Skeletal muscle tissue (tissue), 4 donors: Measurements from ENCODE around the gene ADGRB3. TPM values are rescaled to one million over a fixed set of nuclear protein-coding genes. Genes with fewer than 3 reads are reported as not detected.
"Not testable (repeated sequence)": the region's sequence is repeated elsewhere in the genome, so short reads cannot be mapped to it uniquely, and the experiment has no call there.

Experiments used
- H3K27ac ChIP-seq: one replicate; pipeline ENCODE4 v1.7.0; 2013; ENCODE audit warnings: mild to moderate bottlenecking, low read depth, low read length, inconsistent platforms
- H3K27me3 ChIP-seq, 3 donors: one replicate each; pipeline ENCODE4 v1.7.0; 2013; ENCODE audit warnings: low read length in 3 of 3; ENCODE audit not compliant: control insufficient read depth in 3 of 3, insufficient read depth in 3 of 3
- H3K36me3 ChIP-seq, 3 donors: one replicate each; pipeline ENCODE4 v1.7.0; 2013; ENCODE audit warnings: low read length in 3 of 3; ENCODE audit not compliant: control insufficient read depth in 3 of 3, insufficient read depth in 3 of 3
- H3K4me1 ChIP-seq, 3 donors: one replicate each; pipeline ENCODE4 v1.7.0; 2013; ENCODE audit warnings: low read length in 3 of 3, mild to moderate bottlenecking in 3 of 3; ENCODE audit not compliant: control insufficient read depth in 3 of 3, insufficient read depth in 3 of 3
- H3K4me3 ChIP-seq, 3 donors: one replicate each; pipeline ENCODE4 v1.7.0; 2013; ENCODE audit warnings: low read length in 3 of 3
- H3K9ac ChIP-seq, 3 donors: one replicate each; pipeline ENCODE4 v1.7.0; 2013; ENCODE audit warnings: low read length in 3 of 3, mild to moderate bottlenecking in 3 of 3, moderate library complexity in 2 of 3, low read depth in 1 of 3
- H3K9me3 ChIP-seq, 3 donors: one replicate each; pipeline ENCODE4 v1.7.0; 2013; ENCODE audit warnings: low read length in 3 of 3; ENCODE audit not compliant: control insufficient read depth in 3 of 3
- total RNA-seq: library from RNA; depleted of rRNA; stranded (reverse); fragments of >200 nt; gene quantifications from one replicate; pipeline ENCODE4 v1.2.3, GENCODE V29; 2014
- donor health status: Osteomylitis.

The ADGRB3 gene
- total RNA-seq, 1 donor from 2014 or later: 3.1 TPM

GRCh38 chr6:69105288-69105687 is 470.2 kb downstream of the ADGRB3 start:
- Histone ChIP-seq H3K9ac (no peak overlapping the region), H3K4me3 (no peak overlapping the region), H3K27ac (no peak overlapping the region), H3K4me1 (no peaks in the 10 kb centered on the region), H3K9me3 (no peaks in the 10 kb centered on the region), H3K36me3 (no peaks in the 10 kb centered on the region), H3K27me3 (no peaks in the 10 kb centered on the region)

- Histone ChIP-seq H3K27me3 (no peaks in the 10 kb centered on the region), H3K9ac (no peak overlapping the region), H3K4me1 (no peaks in the 10 kb centered on the region), H3K9me3 (no peaks in the 10 kb centered on the region), H3K36me3 (no peaks in the 10 kb centered on the region), H3K27ac (no peak overlapping the region), H3K4me3 (no peak overlapping the region)
These were observed 471.4 kb downstream of the ADGRB3 start for GRCh38 chr6:69106511-69106910.

- Histone ChIP-seq H3K9ac (no peak overlapping the region), H3K36me3 (no peaks in the 10 kb centered on the region), H3K27me3 (no peaks in the 10 kb centered on the region), H3K4me1 (no peaks in the 10 kb centered on the region), H3K4me3 (no peak overlapping the region), H3K9me3 (no peaks in the 10 kb centered on the region), H3K27ac (no peak overlapping the region)
These were observed 476.2 kb downstream of the ADGRB3 start for GRCh38 chr6:69111301-69111700.

GRCh38 chr6:69116658-69117057 is 481.6 kb downstream of the ADGRB3 start:
- Histone ChIP-seq H3K9ac (no peak overlapping the region), H3K9me3 (no peaks in the 10 kb centered on the region), H3K4me3 (no peak overlapping the region), H3K36me3 (no peaks in the 10 kb centered on the region), H3K27ac (no peak overlapping the region), H3K27me3 (no peaks in the 10 kb centered on the region), H3K4me1 (no peaks in the 10 kb centered on the region)

- H3K9ac ChIP-seq, H3K4me3 ChIP-seq, H3K27ac ChIP-seq, H3K9me3 ChIP-seq, H3K36me3 ChIP-seq, H3K4me1 ChIP-seq, H3K27me3 ChIP-seq: not testable (repeated sequence)
These were observed 486.7 kb downstream of the ADGRB3 start for GRCh38 chr6:69121461-69122406.

GRCh38 chr6:69122407-69122773 is 487.3 kb downstream of the ADGRB3 start:
- no peak overlapping the region for H3K27ac ChIP-seq
- H3K36me3 ChIP-seq: no peaks in the 10 kb centered on the region
- no peaks in the 10 kb centered on the region for H3K27me3 ChIP-seq

GRCh38 chr6:69128411-69128810 is 493.3 kb downstream of the ADGRB3 start:
- no peak overlapping the region for H3K4me3 ChIP-seq
- no peaks in the 10 kb centered on the region for H3K27me3 ChIP-seq
- no peak overlapping the region for H3K9ac ChIP-seq
- H3K4me1 ChIP-seq: no peaks in the 10 kb centered on the region
- no peaks in the 10 kb centered on the region for H3K36me3 ChIP-seq
- H3K9me3 ChIP-seq: no peaks in the 10 kb centered on the region
- no peak overlapping the region for H3K27ac ChIP-seq

More at GRCh38 chr6:69122407-69122773, 487.3 kb downstream of the ADGRB3 start:
- Histone ChIP-seq H3K4me3 (no peak overlapping the region), H3K9ac (no peak overlapping the region), H3K9me3 (no peaks in the 10 kb centered on the region), H3K4me1 (no peaks in the 10 kb centered on the region)

GRCh38 chr6:69129046-69129445 is 494.0 kb downstream of the ADGRB3 start:
- no peaks in the 10 kb centered on the region for H3K27me3 ChIP-seq
- no peak overlapping the region for H3K4me3 ChIP-seq
- H3K27ac ChIP-seq: no peak overlapping the region
- H3K36me3 ChIP-seq: no peaks in the 10 kb centered on the region
- no peak overlapping the region for H3K9ac ChIP-seq
- no peaks in the 10 kb centered on the region for H3K4me1 ChIP-seq
- H3K9me3 ChIP-seq: no peaks in the 10 kb centered on the region

GRCh38 chr6:69135927-69136326 is 500.8 kb downstream of the ADGRB3 start:
- Histone ChIP-seq H3K9me3 (no peaks in the 10 kb centered on the region), H3K27me3 (no peaks in the 10 kb centered on the region), H3K4me3 (no peak overlapping the region), H3K9ac (no peak overlapping the region), H3K36me3 (no peaks in the 10 kb centered on the region), H3K4me1 (no peaks in the 10 kb centered on the region), H3K27ac (no peak overlapping the region)

GRCh38 chr6:69138148-69138547 is 503.1 kb downstream of the ADGRB3 start:
- no peak overlapping the region for H3K4me3 ChIP-seq
- H3K4me1 ChIP-seq: no peaks in the 10 kb centered on the region
- no peak overlapping the region for H3K9ac ChIP-seq
- H3K27me3 ChIP-seq: no peaks in the 10 kb centered on the region
- H3K9me3 ChIP-seq: no peaks in the 10 kb centered on the region
- H3K27ac ChIP-seq: no peak overlapping the region
- no peaks in the 10 kb centered on the region for H3K36me3 ChIP-seq
